Measurements from ENCODE around the gene ABHD17C. TPM values are rescaled to one million over a fixed set of nuclear protein-coding genes. Genes with fewer than 3 reads are reported as not detected.
A peak's percentile ranks its signal among the peaks of the same experiment; 100 is the strongest.

Gene ABHD17C
- total RNA-seq, 2 experiments from 2014 or later, result 6.1 to 9.0 TPM

DNA sequence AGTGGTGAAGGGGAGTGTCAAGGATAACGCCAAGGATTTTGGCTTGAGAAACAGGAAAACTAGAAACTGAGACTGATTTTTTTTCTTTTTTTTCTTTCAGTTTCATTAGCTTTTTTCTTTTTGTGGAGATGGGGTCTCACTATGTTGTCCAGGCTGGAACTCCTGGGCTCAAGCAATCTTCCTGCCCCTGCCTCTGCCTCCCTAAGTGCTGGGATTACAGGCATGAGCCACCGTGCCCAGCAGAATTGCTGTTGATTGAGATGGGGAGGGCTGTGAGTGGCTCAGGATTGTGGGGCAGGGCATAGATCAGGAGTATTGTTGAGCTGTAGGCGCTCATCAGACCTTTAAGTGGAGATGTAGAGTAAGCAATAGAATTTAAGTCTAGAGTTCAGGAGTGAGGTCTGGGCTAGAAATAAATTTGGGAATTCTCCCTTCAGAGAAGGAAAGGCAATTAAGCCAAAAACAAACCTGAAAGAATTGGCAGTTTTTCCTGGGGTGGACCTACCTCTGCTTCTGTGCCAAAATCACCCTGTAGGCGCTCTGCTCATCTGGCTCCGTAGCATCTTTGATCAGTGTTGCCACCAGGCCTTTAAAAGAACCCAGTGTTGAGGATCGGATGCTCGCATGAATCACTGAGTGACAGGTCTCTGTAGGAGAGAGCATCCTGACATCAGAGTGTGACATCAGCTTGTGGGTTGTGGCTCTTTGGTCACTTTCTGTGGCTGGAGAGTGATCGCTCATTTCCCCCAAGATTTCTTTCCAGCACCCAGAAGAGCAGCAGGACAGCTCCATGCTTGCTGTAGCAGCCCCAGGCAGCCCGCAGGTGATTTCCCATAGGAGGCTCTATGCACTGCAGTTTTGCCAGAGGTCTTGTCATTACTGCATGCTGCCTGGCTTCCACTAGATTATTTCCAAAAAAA lies 15.8 kb downstream of the ABHD17C start:
- H3K27me3 Mint-ChIP-seq, result no peaks in the 10 kb centered on the region
- intact Hi-C loops (cut with micrococcal nuclease), result no loop called here
- no peak overlapping the region for H3K27ac Mint-ChIP-seq
- H3K36me3 Mint-ChIP-seq, result no peaks in the 10 kb centered on the region
- peaks cover 14% of the 10 kb centered on the region for H3K4me1 Mint-ChIP-seq (ENCODE audit: low read depth)
- peak; percentile 82 for DNase-seq
- CTCF ChIA-PET, result no interaction called here
- no peak overlapping the region for H3K4me3 Mint-ChIP-seq
- no peaks in the 10 kb centered on the region for H3K9me3 Mint-ChIP-seq
- POLR2A ChIA-PET, result no interaction called here

DNA sequence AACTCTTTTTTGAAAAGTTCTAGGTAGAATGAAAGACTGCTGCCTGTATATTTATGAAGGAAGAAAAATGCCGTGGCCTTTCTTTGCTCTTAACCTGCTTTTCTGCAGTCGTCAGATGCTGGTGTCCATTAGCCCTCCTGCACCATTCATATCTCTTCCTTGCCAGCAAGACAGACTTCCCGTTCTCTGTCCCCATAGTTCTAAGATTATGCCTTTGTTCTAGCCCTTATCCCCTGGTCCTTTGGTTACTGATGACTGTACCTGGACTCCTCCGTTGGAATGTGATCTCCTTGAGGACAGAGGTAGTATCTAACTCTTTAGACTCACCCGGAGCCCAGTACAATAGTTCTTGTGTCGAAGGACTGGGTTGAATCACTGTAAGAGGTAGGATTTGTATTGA lies 16.8 kb downstream of the ABHD17C start:
- Mint-ChIP-seq H3K27ac (no peak overlapping the region), H3K4me1 (ENCODE audit: low read depth) (peaks cover 14% of the 10 kb centered on the region), H3K27me3 (no peaks in the 10 kb centered on the region), H3K4me3 (no peak overlapping the region), H3K9me3 (no peaks in the 10 kb centered on the region), H3K36me3 (no peaks in the 10 kb centered on the region)
- intact Hi-C loops (cut with micrococcal nuclease), result no loop called here
- ChIA-PET POLR2A (interaction anchor here (1.0 kb wide), 1 partner anchor 18 kb away, joined by 3 read pairs; no protein-coding TSS in a partner anchor), CTCF (interaction anchor here (0.6 kb wide), 1 partner anchor 1398 kb away, joined by 4 read pairs; no protein-coding TSS in a partner anchor)
- no peak for DNase-seq

DNA sequence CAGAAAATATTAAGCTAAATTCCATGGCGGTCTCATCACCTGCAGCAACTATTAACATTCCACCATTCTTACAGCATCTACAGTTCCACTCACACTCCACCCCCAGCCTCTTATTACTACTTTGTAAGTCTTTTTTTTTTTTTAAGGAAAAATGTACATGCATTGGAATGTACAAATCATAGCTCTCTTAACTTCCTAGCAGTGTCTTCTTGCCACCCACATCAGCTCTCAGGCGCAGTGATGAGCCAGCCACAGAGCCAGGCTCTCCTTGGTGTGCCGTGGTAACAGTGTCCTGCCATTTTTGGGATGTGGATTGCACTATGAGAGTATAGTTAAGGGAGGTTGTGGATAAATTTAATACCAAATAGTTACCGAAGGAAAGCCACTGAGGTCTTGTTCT lies 17.8 kb downstream of the ABHD17C start:
- no peaks in the 10 kb centered on the region for H3K9me3 Mint-ChIP-seq
- H3K4me3 Mint-ChIP-seq, result no peak overlapping the region
- H3K36me3 Mint-ChIP-seq, result no peaks in the 10 kb centered on the region
- H3K4me1 Mint-ChIP-seq (ENCODE audit: low read depth), result peaks cover 14% of the 10 kb centered on the region
- intact Hi-C loops (cut with micrococcal nuclease), result no loop called here
- ChIA-PET CTCF (interaction anchor here (1.2 kb wide), 1 partner anchor 257 kb away, joined by 4 read pairs; no protein-coding TSS in a partner anchor), POLR2A (interaction anchor here (1.0 kb wide), 1 partner anchor 19 kb away, joined by 3 read pairs; no protein-coding TSS in a partner anchor)
- H3K27me3 Mint-ChIP-seq, result no peaks in the 10 kb centered on the region
- no peak overlapping the region for H3K27ac Mint-ChIP-seq
- no peak for DNase-seq

DNA sequence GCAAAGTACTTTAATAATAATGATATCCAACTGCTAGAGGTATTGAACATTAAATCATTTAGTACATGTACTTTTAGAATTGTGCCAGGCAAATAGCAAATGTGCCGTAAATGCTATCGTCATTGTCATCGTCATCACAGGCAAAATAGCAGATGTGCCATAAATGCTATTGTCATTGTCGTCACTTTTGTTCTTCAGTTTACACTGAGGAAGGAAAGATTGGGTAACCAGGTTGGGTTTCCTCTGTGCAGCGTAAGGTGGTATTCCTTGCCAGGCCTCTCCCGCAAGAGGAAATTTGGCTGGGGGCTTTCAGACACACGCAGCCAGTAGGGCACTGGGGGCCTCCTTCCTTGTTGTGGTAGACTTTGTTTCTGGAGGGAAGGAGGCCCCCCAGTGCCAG lies 26.4 kb downstream of the ABHD17C start:
- peaks cover 4% of the 10 kb centered on the region for H3K36me3 Mint-ChIP-seq
- ChIA-PET CTCF (no interaction called here), POLR2A (no interaction called here)
- H3K9me3 Mint-ChIP-seq, result peaks cover 6% of the 10 kb centered on the region
- no peak for DNase-seq
- no peak overlapping the region for H3K4me3 Mint-ChIP-seq
- no peak overlapping the region for H3K27ac Mint-ChIP-seq
- no peaks in the 10 kb centered on the region for H3K4me1 Mint-ChIP-seq (ENCODE audit: low read depth)
- intact Hi-C loops (cut with micrococcal nuclease), result no loop called here
- no peaks in the 10 kb centered on the region for H3K27me3 Mint-ChIP-seq

DNA sequence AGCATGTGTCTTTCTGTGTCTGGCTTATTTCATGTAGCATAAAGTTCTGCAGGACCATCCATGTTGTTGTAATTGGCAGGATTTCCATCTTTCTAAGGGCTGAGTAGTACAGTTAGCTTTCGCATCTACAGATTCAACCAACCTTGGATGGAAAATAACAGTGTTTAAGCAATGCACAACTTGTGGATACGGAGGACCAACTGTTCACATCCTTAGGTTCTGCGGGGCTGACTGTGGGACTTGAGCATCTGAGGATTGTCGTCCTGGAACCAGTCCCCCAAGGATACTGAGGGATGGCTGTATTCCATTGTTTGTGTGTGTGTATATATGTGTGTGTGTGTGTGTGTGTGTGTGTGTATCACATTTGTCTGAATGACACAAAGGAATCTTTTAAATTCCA lies 27.7 kb downstream of the ABHD17C start:
- intact Hi-C loops (cut with micrococcal nuclease), result no loop called here
- peaks cover 7% of the 10 kb centered on the region for H3K36me3 Mint-ChIP-seq
- peaks cover 6% of the 10 kb centered on the region for H3K9me3 Mint-ChIP-seq
- H3K27ac Mint-ChIP-seq, result no peak overlapping the region
- POLR2A ChIA-PET, result no interaction called here
- H3K4me1 Mint-ChIP-seq (ENCODE audit: low read depth), result no peaks in the 10 kb centered on the region
- CTCF ChIA-PET, result no interaction called here
- DNase-seq, result no peak
- H3K4me3 Mint-ChIP-seq, result no peak overlapping the region
- H3K27me3 Mint-ChIP-seq, result no peaks in the 10 kb centered on the region

DNA sequence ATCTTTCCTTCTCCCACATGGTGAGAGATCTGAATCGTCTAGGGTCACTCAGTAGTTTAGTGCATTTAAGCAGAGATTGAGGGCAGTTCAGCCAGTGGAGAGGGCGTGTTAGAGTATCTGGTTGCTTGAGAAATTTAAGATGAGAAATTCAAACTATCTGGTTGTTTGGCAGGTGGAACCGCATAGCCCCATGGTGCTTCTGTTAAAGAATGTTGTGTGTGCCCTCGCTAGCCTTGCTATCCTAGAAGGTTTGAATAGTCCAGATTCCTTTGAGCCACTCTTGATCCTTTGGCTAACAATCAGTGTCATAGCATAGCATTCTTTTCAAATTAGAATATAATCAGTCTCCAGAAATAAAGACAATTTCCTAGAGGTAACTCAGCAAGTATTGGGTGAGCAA lies 32.1 kb downstream of the ABHD17C start:
- peaks cover 7% of the 10 kb centered on the region for H3K36me3 Mint-ChIP-seq
- no peaks in the 10 kb centered on the region for H3K4me1 Mint-ChIP-seq (ENCODE audit: low read depth)
- intact Hi-C loops (cut with micrococcal nuclease), result no loop called here
- CTCF ChIA-PET, result no interaction called here
- POLR2A ChIA-PET, result no interaction called here
- peaks cover 6% of the 10 kb centered on the region for H3K9me3 Mint-ChIP-seq
- DNase-seq, result no peak
- H3K27ac Mint-ChIP-seq, result no peak overlapping the region
- no peaks in the 10 kb centered on the region for H3K27me3 Mint-ChIP-seq
- no peak overlapping the region for H3K4me3 Mint-ChIP-seq

DNA sequence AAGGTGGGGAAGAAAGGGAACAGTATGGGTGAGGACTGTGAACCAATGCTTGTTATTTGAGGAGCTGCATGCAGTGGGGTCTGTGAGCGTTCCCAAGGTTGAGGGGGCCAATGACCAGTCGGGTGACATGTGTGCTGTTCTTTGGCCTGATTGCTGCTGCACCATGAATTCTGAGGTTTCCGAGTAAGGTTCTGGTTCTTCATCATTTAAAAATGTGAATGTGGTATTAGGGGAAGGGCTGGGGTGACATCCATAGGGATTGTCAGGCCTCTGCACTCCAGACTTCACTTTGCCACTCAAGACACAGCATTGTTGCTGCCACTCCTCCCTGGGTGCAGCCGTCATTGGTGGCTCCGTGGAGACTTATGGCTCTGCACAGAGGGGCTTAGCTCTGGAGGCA lies 32.5 kb downstream of the ABHD17C start:
- H3K4me1 Mint-ChIP-seq (ENCODE audit: low read depth), result no peaks in the 10 kb centered on the region
- H3K27ac Mint-ChIP-seq, result no peak overlapping the region
- no peaks in the 10 kb centered on the region for H3K27me3 Mint-ChIP-seq
- CTCF ChIA-PET, result no interaction called here
- peaks cover 7% of the 10 kb centered on the region for H3K36me3 Mint-ChIP-seq
- intact Hi-C loops (cut with micrococcal nuclease), result no loop called here
- H3K4me3 Mint-ChIP-seq, result no peak overlapping the region
- POLR2A ChIA-PET, result no interaction called here
- DNase-seq, result no peak
- peaks cover 6% of the 10 kb centered on the region for H3K9me3 Mint-ChIP-seq

DNA sequence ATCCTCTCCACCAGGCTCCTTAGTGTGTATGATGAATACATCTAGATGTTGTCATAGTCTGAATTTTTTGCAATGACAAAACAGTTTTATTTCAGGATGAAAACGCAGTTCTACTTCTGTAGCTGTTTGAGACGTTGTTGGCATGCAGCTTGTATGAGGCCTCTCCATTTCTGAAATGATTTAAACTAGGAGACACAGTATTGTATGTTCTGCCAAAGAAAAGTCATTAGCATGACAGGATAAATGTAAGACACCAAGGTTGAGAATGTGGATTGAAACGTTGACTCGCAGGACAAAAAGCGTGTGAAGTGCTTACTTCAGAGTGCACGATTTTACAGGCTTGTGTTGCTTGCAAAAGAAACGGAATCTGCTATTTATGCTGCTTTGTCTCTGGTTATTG lies 35.3 kb downstream of the ABHD17C start:
- DNase-seq, result no peak
- Mint-ChIP-seq H3K27ac (no peak overlapping the region), H3K36me3 (peaks cover 4% of the 10 kb centered on the region), H3K27me3 (no peaks in the 10 kb centered on the region), H3K4me3 (no peak overlapping the region), H3K9me3 (peaks cover 3% of the 10 kb centered on the region), H3K4me1 (ENCODE audit: low read depth) (no peaks in the 10 kb centered on the region)
- ChIA-PET CTCF (no interaction called here), POLR2A (no interaction called here)
- intact Hi-C loops (cut with micrococcal nuclease), result no loop called here

DNA sequence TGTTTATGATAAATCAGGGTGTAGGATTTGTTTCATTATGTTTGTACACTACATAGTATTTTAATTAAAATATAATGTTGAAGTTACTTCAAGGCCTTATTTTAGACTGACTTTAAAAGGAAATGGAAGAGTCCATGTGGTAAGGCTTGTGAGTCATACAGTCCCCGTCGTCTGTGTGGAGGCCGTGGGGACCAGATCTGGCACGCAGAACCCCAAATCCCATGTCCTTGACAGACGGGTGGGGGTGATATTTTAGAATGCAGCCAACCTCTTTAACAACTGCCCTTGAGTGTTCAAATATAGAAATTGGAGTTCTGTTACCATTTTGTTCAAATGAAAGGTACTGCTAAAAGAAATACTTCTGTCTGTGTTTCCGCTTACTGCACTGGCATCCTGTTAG lies 35.8 kb downstream of the ABHD17C start:
- ChIA-PET POLR2A (no interaction called here), CTCF (no interaction called here)
- Mint-ChIP-seq H3K4me3 (no peak overlapping the region), H3K9me3 (peaks cover 2% of the 10 kb centered on the region), H3K36me3 (peaks cover 4% of the 10 kb centered on the region), H3K4me1 (ENCODE audit: low read depth) (no peaks in the 10 kb centered on the region), H3K27ac (no peak overlapping the region), H3K27me3 (no peaks in the 10 kb centered on the region)
- no peak for DNase-seq
- intact Hi-C loops (cut with micrococcal nuclease), result no loop called here

DNA sequence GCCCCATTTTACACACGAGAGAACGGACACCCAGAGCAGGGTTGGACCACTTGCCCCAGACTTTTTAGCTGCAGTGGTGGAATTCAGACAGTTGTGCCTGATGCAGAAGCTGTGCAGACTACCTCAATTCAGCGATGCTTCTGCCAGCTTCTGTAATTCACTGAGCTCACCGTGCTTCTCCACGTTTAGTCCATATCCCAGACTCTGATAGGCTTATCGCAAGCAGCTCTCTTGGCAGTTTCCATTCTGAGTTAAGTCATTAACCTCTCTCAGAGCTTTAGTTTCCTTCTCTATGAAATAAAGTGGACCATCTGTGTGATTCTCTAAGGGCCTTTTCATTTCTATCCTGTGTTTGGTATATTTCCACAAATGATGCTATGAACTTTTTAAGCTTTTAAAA lies 37.1 kb downstream of the ABHD17C start:
- intact Hi-C loops (cut with micrococcal nuclease), result no loop called here
- Mint-ChIP-seq H3K9me3 (no peaks in the 10 kb centered on the region), H3K36me3 (no peaks in the 10 kb centered on the region), H3K27me3 (no peaks in the 10 kb centered on the region), H3K4me3 (no peak overlapping the region), H3K4me1 (ENCODE audit: low read depth) (no peaks in the 10 kb centered on the region), H3K27ac (no peak overlapping the region)
- ChIA-PET POLR2A (no interaction called here), CTCF (no interaction called here)
- no peak for DNase-seq

DNA sequence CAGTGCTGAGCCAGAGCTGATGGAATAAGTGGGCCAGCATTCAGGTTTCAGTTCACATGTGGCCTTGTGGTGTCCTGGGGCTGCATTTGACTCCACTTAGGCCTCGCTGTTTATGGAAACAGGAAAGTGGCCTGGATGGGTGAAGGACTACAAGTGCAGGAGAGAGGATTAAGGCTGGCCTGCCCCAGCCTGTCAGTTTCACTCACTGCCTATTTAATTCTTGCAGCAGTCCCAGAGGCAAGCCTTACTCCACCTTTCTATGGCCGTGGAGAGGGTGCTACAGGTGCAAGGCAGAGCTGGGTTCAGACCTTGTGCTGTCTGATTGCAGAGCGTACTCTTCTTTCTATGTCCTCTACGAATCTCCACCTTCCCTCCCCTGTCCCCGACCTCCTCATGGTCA lies 37.7 kb downstream of the ABHD17C start:
- Mint-ChIP-seq H3K27ac (no peak overlapping the region), H3K36me3 (no peaks in the 10 kb centered on the region)
- POLR2A ChIA-PET, result no interaction called here

DNA sequence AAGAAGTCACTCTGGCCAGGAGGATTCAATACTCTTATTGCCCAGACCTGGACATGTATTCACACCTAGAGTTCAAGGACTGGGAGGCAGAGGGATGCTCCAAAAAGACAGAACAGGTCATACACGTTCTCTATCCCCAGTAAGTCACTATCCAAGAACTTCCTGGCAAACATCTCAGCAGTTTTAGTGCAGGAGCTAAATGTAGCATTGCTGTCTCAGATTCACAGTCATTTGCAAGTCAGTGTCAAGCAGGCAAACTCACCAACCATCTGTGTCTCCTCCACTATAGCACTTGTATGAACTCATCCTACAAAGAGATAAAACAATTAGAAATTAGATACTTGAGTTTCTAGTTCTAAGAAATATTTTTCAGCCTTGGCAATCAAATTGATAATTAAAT lies 38.4 kb downstream of the ABHD17C start:
- no peaks in the 10 kb centered on the region for H3K9me3 Mint-ChIP-seq
- H3K36me3 Mint-ChIP-seq, result no peaks in the 10 kb centered on the region
- no peaks in the 10 kb centered on the region for H3K4me1 Mint-ChIP-seq (ENCODE audit: low read depth)
- no peaks in the 10 kb centered on the region for H3K27me3 Mint-ChIP-seq
- no peak for DNase-seq
- no peak overlapping the region for H3K4me3 Mint-ChIP-seq
- H3K27ac Mint-ChIP-seq, result no peak overlapping the region
- ChIA-PET CTCF (no interaction called here), POLR2A (no interaction called here)
- intact Hi-C loops (cut with micrococcal nuclease), result no loop called here

More for the DNA sequence above, 37.7 kb downstream of the ABHD17C start:
- Mint-ChIP-seq H3K4me1 (ENCODE audit: low read depth) (no peaks in the 10 kb centered on the region), H3K27me3 (no peaks in the 10 kb centered on the region), H3K4me3 (no peak overlapping the region), H3K9me3 (no peaks in the 10 kb centered on the region)
- intact Hi-C loops (cut with micrococcal nuclease), result no loop called here
- DNase-seq, result no peak
- CTCF ChIA-PET, result no interaction called here

DNA sequence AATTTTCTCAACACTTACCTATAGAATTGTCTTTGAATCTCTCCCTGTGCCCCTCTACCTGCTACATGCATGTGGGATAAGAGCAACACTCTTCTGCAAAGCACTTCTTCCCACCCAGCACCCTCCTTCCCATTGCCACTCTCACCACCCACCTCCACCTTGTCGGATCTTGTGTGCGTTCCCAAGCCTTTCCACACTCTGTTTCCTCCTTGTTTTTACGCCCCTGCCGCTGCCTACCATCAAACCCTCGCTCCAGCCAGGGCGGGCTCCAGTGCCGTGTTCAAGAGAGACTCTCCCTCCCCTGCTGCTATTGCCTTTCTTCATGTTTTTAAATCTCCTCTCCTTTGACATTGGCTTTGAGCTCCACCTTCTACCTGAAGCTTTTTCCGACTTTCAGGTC lies 40.2 kb downstream of the ABHD17C start:
- CTCF ChIA-PET, result no interaction called here
- H3K36me3 Mint-ChIP-seq, result no peaks in the 10 kb centered on the region
- DNase-seq, result no peak

More for the DNA sequence above, 40.2 kb downstream of the ABHD17C start:
- no peaks in the 10 kb centered on the region for H3K4me1 Mint-ChIP-seq (ENCODE audit: low read depth)
- POLR2A ChIA-PET, result no interaction called here
- H3K27me3 Mint-ChIP-seq, result no peaks in the 10 kb centered on the region
- no peak overlapping the region for H3K27ac Mint-ChIP-seq
- H3K4me3 Mint-ChIP-seq, result no peak overlapping the region
- intact Hi-C loops (cut with micrococcal nuclease), result no loop called here
- H3K9me3 Mint-ChIP-seq, result no peaks in the 10 kb centered on the region

All from activated CD4-positive, alpha-beta memory T cell treated with anti-CD3 and anti-CD28 coated beads for 36 hours (primary cell).